Esophagus muscularis mucosa (tissue), 4 donors: ENCODE results near the gene ZNF827.

Experiments
- CTCF ChIP-seq, 3 experiments: fragments of 200-600 bp in 2 of 3; fragments of 450-650 bp in 1 of 3; sonication (generic) in 2 of 3; IDR thresholded peaks; one replicate each; pipeline ENCODE4 v1.5.1; 2017 to 2019; ENCODE audit warnings: antibody characterized with exemption in 3 of 3, mild to moderate bottlenecking in 2 of 3, moderate library complexity in 1 of 3
- EP300 ChIP-seq: sonication (generic); formaldehyde crosslinking; IDR thresholded peaks from one replicate; pipeline ENCODE4 v1.6.1; 2017; ENCODE audit warnings: antibody characterized with exemption
- POLR2A ChIP-seq: fragments of 450-650 bp; IDR thresholded peaks from one replicate; pipeline ENCODE4 v1.6.1; 2017; ENCODE audit warnings: antibody characterized with exemption, moderate library complexity, mild to moderate bottlenecking, low read depth
- POLR2AphosphoS5 ChIP-seq, 2 donors: sonication (generic); formaldehyde crosslinking; IDR thresholded peaks; one replicate each; pipeline ENCODE4 v1.6.1; 2017; ENCODE audit warnings: antibody characterized with exemption in 2 of 2

GRCh38 chr4:145818011-145818410 is 120.6 kb downstream of the ZNF827 start:
- no peak for TF ChIP-seq CTCF (IDR thresholded peaks at IDR 0.05)
- TF ChIP-seq POLR2A: no peak
- TF ChIP-seq POLR2AphosphoS5 (IDR thresholded peaks at IDR 0.05): no peak
- TF ChIP-seq EP300: no peak
